Posterior vena cava (tissue), 2 donors: ENCODE results near the gene KIF25. TPM values are rescaled to one million over a fixed set of nuclear protein-coding genes. Genes with fewer than 3 reads are reported as not detected.
"Not testable (repeated sequence)": the region's sequence is repeated elsewhere in the genome, so short reads cannot be mapped to it uniquely, and the experiment has no call there.

Experiments
- DNase-seq: peaks from one replicate; pipeline ENCODE4 v3.0.0-alpha.2; 2020; ENCODE audit warnings: low spot score
- intact Hi-C, 2 donors: fragments of 100-400 bp; cut with DNase I; formaldehyde crosslinking; loops; one replicate each; pipeline versions ENCODE4 v1.14.1 to v1.14.2; 2022 to 2023
- total RNA-seq, 2 donors: library from RNA; stranded (reverse); fragmentation: NEBNext Ultra II Directional; extraction: Animal tissue kit (Norgen Biotek cat#: 25700); gene quantifications; one replicate each; pipeline ENCODE4 v1.2.1, GENCODE V29; 2021
- donor health status: DM: yes; HTN: yes; CAD: no.
- donor health status: DM: yes; HTN: yes; CAD: no.

Gene KIF25
- total RNA-seq, 2 donors from 2014 or later, result not detected

DNA sequence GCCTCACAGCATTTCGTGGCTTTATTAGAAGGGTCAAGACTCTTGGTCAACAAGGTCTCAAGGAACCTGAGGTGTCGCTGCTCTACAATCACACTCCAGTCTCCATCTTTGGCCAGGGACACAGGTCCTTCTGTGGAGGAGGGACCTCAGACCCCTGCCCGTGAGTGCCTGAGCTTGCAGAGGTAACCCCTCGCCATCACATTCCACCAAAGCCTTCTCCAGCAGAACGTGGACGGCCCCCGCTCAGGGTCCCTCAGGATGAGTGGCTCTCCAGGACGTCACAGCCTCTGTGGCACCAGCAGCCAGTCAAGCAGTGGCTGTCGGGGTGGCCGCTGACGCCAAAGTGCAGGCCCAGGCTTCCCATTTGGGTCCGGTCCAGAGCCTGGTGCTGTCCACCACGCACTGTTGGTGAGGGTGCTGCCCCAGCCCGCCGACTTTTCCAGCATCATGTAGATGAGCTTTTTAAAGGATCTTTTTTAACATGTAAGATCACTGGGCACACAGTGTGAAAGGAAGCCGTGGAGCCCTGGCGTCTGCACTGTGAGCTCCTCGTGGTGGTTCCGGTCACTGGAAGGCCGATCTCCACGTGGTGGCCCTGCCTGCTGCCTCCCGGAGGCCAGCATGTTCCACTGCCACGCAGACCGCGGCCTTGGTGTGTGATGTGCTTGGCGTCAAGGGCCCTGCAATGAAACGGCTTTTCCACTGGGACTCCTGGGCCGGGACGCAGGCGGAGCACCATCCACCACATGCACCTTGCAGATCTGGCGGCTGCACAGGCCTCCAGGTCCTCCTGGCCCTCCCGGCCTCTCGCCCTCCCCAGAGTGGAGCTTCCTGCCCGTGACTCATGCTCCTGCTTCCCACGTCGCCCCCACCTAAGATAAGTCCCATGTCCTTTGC lies 8.3 kb upstream of the KIF25 start:
- intact Hi-C loops, result no loop called here
- DNase-seq, result peak; percentile 74

DNA sequence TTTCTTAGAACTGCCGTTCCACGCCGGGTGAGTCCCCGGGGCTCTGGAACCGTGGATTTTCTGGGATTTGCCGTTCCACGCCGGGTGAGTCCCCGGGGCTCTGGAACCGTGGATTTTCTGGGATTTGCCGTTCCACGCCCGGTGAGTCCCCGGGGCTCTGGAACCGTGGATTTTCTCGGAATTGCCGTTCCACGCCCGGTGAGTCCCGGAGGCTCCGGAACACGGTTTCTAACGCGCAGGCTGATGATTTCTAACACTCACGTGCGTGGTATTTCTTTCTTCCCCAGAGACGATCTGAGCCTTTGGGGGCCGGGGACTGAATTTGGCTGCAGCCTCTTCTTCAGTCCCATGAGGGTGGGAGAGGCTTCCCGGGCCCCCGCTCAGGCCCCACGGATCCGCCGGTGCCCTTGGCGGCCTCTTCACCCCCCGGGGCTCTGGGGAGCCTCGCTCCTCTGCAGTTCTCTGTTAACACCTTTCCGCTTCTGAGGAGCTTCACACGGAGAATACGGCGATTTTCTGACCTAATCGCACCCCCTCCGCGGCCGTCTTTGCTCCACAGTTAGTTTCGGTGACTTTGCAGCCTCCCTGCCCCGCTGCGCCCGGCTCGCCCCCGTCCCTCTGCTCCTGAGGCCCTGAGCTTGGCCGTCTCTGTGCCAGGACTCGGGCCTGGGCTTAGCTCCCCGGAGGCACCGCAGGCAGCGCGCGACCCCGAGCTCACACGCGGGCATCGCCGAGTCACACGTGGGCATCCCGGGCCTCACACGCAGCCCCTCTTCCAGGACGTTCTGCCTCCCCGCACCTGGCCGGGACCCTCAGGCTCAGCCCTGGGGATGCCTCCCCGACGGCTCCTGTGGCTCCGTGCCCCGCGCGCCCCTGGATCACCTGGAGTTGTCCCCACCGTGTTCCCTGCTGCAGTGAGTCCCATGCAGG lies 7.2 kb upstream of the KIF25 start:
- intact Hi-C loops, result no loop called here
- DNase-seq, result peak; percentile 78

DNA sequence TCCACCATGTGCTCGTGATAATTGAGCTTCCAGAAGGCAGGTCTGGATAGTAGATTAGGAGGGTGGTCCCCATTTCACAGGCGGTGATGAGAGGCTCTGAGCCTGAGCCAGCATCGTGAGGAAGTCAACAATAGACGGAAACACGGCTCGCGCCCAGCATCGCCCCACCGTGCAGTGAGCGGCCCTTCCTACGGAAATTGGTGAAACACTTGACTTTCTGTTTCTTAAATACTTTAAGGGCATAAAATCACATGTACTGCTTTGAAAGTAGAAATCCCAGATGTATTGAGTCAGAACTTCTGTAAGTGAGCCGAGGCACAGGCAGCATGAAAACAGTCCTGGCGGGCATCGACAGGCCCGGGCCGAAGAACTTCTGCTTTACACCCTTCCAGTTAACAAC lies 4.3 kb upstream of the KIF25 start:
- intact Hi-C loops, result no loop called here
- DNase-seq, result peak; percentile 75

DNA sequence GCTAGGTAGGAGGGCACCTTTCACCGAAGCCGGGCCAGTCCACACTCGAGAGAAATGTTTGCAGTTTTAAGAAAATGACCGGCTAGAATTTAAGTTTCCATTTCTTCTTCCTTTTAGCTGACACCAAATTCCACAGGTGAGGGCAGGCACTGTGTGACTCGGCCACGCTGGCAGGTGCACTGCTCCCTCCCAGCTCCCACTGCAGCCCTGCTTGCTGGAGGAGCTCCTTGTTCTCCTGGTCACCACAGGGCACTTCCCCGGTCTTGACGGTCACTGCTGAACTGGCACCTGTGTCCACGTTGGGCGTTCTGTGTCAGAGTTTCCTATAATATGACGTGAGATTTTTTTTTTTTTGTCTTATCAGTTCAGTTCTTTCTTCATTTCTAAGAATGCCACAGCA lies 3.6 kb upstream of the KIF25 start:
- intact Hi-C loops, result no loop called here
- no peak for DNase-seq

DNA sequence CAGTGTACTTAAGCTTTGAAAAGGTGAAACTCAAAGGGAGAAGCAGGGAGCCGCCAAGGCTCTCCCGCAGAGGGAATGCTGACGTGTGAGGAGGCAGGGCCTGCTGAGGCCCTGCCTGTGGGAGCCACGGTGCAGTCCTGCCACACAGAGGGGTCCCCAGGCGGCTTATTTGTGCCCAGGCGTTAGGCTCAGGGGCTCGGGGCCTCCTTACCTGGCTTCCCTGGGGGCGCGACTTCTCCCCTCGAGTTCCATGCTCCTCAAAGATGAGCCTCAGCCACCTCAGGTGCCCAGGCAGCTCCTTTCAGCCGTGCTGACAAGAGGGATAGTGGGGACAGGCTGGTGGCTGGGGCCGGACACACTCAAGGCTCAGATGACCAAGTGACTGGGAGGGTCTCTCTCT lies 2.2 kb upstream of the KIF25 start:
- peak; percentile 58 for DNase-seq
- intact Hi-C loops, result no loop called here

DNA sequence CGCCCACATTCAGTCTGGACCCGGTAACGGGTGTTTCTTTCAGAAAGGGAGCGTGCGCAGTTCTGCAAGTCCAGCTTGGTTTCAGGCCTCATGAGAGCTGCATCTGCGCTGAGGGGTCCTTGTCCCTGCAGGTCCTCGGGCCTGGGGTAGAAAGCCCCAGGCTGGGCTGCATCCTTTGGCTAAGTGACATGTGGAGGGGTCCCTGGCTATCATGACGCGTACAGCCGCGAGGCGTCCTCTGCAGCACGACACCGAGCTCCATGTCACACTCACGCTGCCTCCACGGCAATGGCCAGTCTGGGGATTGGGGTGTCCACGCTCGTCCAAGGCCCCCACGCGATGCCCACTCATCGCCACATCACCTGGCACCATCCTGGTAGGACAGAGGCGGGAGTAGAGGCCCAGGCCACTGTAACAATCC lies 1.7 kb upstream of the KIF25 start:
- DNase-seq, result peak; percentile 63
- intact Hi-C loops, result no loop called here

DNA sequence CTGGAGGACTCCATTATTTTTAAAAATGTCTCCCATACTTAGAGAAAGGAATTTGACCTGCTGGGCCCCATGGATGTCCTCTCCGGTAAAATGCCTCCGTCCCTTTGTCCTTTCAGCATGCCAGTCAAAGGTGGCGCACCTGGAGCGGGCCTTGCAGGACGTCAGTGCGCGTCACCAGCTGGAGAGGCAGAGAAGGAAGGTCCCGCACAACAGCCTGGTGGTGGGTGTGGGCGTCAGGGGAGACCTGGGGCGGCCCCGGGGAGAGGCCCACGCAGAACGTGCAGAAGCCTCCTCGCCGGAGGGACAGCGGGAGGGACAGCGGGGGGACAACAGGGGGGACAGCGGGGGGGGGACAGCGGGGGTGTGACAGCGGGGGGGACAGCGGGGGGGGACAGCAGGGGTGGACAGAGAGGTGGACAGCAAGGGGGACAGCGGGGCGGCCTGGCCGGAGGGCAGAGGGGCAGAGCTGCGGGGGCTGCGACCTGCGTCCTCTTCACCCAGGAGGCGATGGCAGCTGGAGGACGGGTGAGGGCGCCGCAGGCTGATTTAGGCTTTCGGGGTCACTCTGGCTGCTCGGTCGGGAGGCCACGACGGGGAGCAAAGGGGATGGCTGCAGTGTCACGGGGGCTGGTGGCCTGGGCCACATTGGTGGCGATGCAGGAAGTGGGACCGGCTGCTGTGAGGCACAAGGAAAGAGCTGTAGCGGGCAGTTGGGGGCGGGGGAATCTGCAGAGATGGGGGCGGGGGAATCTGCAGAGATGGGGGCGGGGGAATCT lies 859 bp upstream of the KIF25 start:
- peak; percentile 81 for DNase-seq
- intact Hi-C loops, result no loop called here

DNA sequence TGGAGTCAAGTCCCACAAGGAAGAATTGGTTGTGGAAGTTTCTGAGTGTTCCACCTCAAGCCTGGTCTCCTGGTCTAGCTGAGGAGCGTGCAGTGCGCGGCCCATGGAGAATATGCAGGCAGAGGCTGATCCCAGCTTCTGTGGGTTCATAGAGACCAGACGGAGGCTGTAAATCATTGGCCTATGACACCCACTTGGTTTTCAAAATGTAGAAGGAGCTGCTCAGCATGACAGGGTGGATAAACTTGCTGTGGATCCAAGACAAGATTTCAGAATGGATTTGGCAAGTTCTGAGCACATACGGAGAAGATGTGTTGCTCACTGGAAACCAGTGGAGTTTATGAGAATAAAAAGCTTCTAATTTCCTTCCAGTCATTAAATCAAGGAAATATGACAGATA lies 744 bp downstream of the KIF25 start:
- no peak for DNase-seq
- intact Hi-C loops, result no loop called here

DNA sequence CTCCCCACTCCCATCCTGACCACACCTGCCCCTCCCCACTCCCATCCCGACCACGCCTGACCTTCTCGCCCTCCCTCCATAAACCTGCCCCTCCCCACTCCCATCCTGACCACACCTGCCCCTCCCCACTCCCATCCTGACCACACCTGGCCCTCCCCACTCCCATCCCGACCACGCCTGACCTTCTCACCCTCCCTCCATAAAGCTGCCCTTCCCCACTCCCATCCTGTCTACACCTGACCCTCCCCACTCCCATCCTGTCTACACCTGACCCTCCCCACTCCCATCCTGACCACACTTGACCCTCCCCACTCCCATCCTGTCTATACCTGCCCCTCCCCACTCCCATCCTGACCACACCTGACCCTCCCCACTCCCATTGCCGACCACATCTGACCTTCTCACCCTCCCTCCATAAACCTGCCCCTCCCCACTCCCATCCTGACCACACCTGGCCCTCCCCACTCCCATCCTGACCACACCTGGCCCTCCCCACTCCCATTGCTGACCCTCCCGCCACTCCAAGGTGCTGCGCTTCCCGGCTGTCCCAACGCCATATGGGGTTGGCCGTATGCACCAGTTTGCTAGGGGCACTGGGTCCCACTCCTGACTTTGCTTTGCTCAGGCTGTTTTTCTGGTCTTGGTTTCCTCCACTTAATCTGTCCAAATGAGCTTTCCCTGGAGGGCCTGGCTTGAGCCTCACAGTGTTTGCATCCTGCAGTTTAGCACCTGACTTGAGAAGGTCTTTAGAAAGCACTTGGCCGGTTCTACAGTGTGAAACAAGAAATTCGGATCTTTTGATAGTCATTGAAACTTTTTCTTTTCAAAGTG lies 2.9 kb downstream of the KIF25 start:
- intact Hi-C loops, result no loop called here
- DNase-seq, result no peak

DNA sequence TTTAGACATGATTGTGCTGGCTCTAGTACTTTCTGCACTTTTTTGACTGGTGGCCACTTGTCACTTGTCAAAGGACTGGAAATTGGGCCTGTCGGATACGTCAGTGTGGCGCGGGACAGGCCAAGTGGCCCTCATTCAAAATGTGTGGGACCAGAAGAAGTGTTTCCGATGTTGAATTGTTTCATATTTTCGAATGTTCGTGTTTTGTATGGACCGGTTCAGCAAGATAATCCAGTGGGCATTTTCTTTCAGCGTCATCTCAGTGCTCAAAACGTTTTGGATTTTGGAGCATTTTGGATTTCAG lies 3.5 kb downstream of the KIF25 start:
- intact Hi-C loops, result no loop called here
- no peak for DNase-seq

DNA sequence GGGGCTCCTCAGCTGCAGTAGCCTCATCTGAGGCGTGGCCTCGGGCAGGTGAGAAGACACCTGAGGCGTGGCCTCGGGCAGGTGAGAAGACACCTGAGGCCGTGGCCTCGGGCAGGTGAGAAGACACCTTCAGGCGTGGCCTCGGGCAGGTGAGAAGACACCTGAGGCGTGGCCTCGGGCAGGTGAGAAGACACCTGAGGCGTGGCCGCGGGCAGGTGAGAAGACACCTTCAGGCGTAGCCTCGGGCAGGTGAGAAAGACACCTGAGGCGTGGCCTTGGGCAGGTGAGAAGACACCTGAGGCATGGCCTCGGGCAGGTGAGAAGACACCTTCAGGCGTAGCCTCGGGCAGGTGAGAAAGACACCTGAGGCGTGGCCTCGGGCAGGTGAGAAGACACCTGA lies 4.0 kb downstream of the KIF25 start:
- intact Hi-C loops, DNase-seq: not testable (repeated sequence)

DNA sequence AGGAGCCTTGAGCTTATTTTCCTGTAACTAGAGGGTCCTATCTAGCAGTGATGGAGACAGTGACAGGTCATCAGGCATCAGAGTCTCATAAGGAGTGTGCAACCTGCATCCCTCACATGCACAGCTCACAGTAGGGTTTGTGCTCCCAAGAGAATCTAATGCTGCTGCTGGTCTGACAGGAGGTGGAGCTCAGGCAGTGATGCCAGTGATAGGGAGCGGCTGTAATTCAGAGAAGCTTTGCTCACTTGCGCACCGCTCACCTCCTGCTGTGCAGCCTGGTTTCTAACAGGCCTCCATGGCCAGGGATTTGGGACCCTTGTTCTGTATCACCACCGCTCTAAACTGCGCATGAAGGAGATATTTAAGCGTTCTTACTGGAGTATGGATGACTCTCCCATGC lies 5.3 kb downstream of the KIF25 start:
- no peak for DNase-seq
- intact Hi-C loops, result no loop called here

DNA sequence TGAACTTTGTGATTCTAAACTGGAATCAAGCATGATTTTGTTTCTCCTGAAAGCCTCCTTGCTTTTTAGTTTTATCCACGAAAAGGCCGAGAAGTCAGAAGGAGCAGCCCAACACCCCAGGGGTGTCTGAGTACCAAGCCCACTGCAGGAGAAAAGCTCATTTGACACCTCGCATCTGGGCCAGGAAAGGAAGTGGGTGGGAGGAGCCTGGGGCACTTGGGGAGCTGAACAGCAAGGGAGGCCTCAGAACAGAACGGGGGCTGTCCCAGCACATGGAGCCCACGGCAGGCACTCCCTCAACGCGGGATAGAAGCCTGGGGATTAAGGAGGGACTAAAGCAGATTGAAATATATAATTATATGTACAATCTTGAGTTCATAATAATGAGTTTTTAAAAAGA lies 6.6 kb downstream of the KIF25 start:
- intact Hi-C loops, result no loop called here
- no peak for DNase-seq

DNA sequence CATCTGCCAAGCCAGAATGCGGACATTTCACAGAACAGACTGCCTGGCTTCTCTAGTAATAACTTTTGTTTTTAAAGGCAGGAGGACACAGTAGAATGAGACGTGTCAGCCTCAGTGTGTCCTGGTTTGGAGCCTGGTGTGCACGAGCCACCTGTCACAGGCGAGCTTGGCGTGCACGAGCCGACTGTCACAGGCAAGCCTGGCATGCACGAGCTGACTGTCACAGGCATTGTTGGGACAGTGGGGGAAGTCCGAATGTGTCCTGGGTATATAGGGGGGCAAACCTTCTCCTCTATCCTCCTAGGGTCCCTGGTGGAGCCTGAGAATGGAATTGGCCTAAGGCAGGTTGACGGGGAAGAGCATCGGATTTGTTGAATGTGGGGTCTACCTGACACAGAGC lies 7.5 kb downstream of the KIF25 start:
- DNase-seq, result no peak
- intact Hi-C loops, result no loop called here

DNA sequence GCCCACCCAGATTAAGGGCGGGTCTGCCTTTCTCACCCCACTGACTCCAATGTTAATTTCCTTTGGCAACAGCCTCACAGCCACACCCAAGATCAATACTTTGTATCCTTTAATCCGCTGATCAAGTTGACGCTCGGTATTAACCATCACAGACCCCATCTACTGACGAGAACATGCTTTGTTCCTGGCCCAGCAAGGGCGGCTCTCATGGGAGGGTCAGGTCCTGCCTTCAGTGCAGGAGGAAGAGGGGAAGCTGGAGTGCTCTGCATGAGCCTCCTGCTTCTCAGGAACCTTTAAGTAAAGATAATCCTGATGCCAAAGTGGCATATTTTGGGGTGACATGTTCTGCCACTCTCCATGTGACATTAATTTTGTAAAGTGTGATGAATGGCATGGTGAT lies 8.3 kb downstream of the KIF25 start:
- intact Hi-C loops, result no loop called here
- DNase-seq, result no peak

DNA sequence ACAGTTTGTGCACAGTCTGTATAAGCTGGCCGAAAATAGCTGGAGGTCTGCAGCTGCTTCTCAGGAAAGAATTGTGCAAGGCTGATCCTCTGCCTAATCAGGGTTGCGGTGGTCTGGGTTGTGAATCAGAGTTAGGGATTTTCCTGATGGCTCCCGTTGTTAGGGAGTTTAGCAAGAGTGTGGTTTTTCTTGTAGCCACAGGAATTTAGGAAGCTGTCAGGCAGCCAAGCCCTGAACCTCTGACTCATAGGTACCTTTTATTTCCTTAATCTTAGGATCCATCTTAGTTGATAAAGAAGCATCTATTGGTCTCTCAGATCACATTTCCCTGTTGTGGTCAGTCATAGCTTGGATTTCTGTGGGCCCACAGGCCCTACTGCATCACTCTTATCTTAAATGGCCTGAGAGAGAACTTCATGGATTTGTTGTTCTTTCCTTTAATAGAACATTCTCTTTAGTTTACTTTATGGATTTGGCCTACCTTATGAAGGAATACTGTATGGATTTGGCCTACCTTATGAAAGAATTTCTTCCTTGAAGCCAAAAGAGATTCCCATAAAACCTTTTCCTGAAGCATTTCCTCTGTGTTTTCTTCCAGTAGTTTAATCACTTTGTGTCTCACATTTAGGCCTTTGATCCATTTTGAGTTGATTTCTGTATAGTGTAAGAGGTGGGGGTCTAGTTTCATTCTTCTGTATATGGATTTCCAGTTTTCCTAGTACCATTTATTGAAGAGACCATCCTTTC lies 10.3 kb downstream of the KIF25 start:
- peak; percentile 82 for DNase-seq
- intact Hi-C loops, result no loop called here

DNA sequence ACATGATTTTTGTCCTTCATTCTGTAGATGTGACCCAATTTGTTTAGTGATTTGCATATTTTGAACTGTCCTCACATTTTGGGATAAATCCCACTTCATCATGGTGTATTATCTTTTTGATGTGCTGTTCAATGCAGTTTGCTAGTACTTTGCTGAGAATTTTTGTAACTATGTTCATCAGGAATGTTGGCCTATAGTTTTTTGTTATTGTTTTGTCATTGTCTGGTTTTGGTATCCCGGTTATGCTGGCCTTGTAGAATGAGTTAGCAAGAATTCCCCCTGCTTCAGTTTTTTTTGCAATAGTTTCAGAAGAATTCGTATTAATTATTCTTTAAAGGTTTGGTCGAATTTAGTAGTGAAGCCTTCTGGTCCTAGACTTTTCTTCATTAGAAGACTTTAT lies 11.9 kb downstream of the KIF25 start:
- intact Hi-C loops, result no loop called here
- no peak for DNase-seq

DNA sequence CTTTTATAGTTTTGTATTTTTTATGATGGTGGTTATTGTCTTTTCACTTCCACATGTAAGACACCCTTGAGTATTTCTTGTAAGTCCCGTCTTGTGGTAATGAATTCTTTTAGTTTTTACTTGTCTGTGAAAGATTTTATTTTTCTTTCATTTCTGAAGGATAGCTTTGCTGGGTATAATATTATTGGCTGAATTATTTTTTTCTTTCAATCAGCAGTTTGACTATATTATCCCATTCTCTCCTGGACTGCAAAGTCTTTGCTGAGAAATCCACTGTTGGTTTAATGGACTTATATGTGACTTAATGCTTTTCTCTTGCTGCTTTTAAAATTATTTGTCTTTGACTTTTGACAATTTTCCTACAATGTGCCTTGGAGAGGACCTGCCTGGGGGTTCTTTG lies 13.8 kb downstream of the KIF25 start:
- intact Hi-C loops, result no loop called here
- no peak for DNase-seq
